ENCODE results near the gene CALY. TPM values are rescaled to one million over a fixed set of nuclear protein-coding genes. Genes with fewer than 3 reads are reported as not detected.

CALY gene
- total and polyA plus RNA-seq, 5 donors from 2014 or later, result 0.76 to 1.8 (median 1.0) TPM

DNA sequence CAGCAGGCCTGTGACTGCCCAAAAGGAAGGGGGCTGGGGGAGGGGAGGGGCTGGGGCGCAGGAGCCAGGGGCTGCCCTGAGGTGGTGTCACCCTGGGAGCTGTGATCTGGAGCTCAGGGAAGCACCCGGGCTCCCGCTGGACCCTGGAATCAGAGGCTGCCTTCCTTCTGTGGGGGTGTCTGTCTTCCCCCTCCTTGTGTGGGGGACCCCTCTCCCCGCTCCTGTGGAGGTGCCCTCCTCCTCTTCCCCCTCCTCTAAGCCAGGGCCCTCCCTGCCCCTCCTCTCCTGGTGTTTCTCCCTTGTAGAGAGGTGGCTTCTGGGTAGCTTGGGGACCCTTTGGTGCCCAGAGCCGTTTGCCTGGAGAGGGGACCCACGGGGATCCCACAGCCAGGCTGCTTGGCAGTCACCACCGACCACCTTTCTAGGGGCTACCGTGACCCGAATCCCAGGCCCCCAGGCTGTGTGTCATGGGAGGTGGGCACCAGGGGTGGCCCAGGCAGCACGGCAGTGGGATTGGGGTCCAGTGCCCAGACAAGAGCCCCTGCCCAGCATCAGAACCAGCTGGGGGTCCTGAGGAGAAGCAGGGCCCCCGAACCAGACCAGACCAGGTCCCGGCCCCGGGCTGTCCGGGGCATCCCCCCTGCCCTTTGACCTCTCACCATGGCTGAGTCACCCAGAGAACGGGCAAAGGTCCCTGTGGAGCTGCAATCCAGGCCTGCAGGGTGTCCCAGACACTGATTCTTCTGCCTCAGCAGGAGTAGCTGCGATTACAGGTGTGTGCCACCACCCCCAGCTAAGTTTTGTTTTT, 11.2 kb upstream of the CALY start:
- no peaks in the 10 kb centered on the region for H3K36me3 ChIP-seq (ENCODE audit: control insufficient read depth, insufficient read depth, low read length)
- H3K9me3 ChIP-seq (ENCODE audit: control insufficient read depth in 2 of 2, low read length in 2 of 2), result no peaks in the 10 kb centered on the region
- no peak overlapping the region for H3K4me3 ChIP-seq (ENCODE audit: low read depth, low read length)
- Mint-ChIP-seq H3K4me3 (no peak overlapping the region), H3K27me3 (peaks cover 10% of the 10 kb centered on the region), H3K9me3 (peaks cover 0 to 2% (median 0%) of the 10 kb centered on the region in 7 donors), H3K27ac (no peak overlapping the region), H3K4me1 (peaks cover 0 to 4% (median 2%) of the 10 kb centered on the region in 4 donors), H3K36me3 (no peaks in the 10 kb centered on the region)
- ATAC-seq (ENCODE audit: low read depth in 2 of 2) (no peak), DNase-seq (no peak)
- no peak overlapping the region for H3K27ac ChIP-seq (ENCODE audit: insufficient read depth, low read length, poor library complexity, severe bottlenecking)
- peaks cover 2% of the 10 kb centered on the region for H3K27me3 ChIP-seq (ENCODE audit: control insufficient read depth, insufficient read depth, low read length)
- no peaks in the 10 kb centered on the region for H3K4me1 ChIP-seq (ENCODE audit: control insufficient read depth, insufficient read depth, low read length, poor library complexity, severe bottlenecking)

GRCh38 chr10:133346413-133346812, 9.7 kb upstream of the CALY start:
- DNase-seq (no peak), ATAC-seq (ENCODE audit: low read depth in 2 of 2) (no peak)
- Mint-ChIP-seq H3K4me3 (no peak overlapping the region), H3K36me3 (no peaks in the 10 kb centered on the region), H3K4me1 (peaks cover 0 to 4% (median 2%) of the 10 kb centered on the region in 4 donors), H3K9me3 (peaks cover 0 to 2% (median 0%) of the 10 kb centered on the region in 7 donors), H3K27ac (no peak overlapping the region), H3K27me3 (peaks cover 6% of the 10 kb centered on the region)
- Histone ChIP-seq H3K27ac (ENCODE audit: insufficient read depth, low read length, poor library complexity, severe bottlenecking) (no peak overlapping the region), H3K9me3 (ENCODE audit: control insufficient read depth in 2 of 2, low read length in 2 of 2) (no peaks in the 10 kb centered on the region), H3K36me3 (ENCODE audit: control insufficient read depth, insufficient read depth, low read length) (no peaks in the 10 kb centered on the region), H3K4me3 (ENCODE audit: low read depth, low read length) (no peak overlapping the region), H3K4me1 (ENCODE audit: control insufficient read depth, insufficient read depth, low read length, poor library complexity, severe bottlenecking) (no peaks in the 10 kb centered on the region), H3K27me3 (ENCODE audit: control insufficient read depth, insufficient read depth, low read length) (peaks cover 2% of the 10 kb centered on the region)

DNA sequence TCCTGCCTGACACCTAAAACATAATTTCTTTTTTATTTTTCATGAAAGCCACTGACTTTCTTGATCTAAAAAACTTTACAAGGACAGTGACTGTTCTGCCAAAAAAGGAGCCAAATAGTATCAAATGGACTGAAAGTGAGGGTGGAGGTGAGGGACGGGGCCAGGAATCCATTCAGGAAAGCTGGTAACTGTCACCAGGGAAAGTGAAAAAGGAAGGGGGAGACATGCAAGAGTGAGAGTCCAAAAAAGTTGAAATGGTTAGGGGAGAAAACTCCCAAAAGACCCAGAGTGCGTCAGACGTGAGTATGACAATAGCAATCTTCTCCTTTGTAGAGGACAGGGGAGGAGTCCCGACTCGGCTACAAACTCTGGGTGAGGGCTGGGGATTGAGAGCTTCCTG, 7.5 kb upstream of the CALY start:
- Mint-ChIP-seq H3K36me3 (no peaks in the 10 kb centered on the region), H3K27me3 (peaks cover 10% of the 10 kb centered on the region), H3K27ac (no peak overlapping the region), H3K4me3 (no peak overlapping the region), H3K9me3 (peaks cover 0 to 2% (median 0%) of the 10 kb centered on the region in 7 donors), H3K4me1 (peaks cover 0 to 3% (median 1%) of the 10 kb centered on the region in 4 donors)
- H3K36me3 ChIP-seq (ENCODE audit: control insufficient read depth, insufficient read depth, low read length), result no peaks in the 10 kb centered on the region
- no peak for DNase-seq
- no peak overlapping the region for H3K4me3 ChIP-seq (ENCODE audit: low read depth, low read length)
- no peak for ATAC-seq (ENCODE audit: low read depth in 2 of 2)
- no peak overlapping the region for H3K27ac ChIP-seq (ENCODE audit: insufficient read depth, low read length, poor library complexity, severe bottlenecking)
- no peaks in the 10 kb centered on the region for H3K9me3 ChIP-seq (ENCODE audit: control insufficient read depth in 2 of 2, low read length in 2 of 2)
- peaks cover 2% of the 10 kb centered on the region for H3K27me3 ChIP-seq (ENCODE audit: control insufficient read depth, insufficient read depth, low read length)
- H3K4me1 ChIP-seq (ENCODE audit: control insufficient read depth, insufficient read depth, low read length, poor library complexity, severe bottlenecking), result no peaks in the 10 kb centered on the region

DNA sequence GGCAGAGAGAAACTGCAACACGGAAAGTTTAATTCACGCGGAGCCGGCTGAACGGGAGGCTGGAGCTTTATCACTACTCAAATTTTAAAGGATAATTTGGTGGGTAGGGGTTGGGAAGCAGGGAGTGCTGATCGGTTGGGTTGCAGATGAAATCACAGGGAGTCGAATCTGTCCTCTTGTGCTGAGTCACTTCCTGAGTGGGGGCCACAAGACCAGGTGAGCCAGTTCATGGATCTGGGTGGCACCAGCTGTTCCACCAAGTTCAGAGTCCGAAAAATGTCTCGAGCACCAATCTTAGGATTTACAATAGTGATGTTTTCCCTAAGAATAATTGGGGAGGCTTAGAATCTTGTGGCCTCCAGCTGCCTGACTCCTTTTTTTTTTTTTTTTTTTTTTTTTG, 6.9 kb upstream of the CALY start:
- DNase-seq (no peak), ATAC-seq (ENCODE audit: low read depth in 2 of 2) (no peak)
- Histone ChIP-seq H3K9me3 (ENCODE audit: control insufficient read depth in 2 of 2, low read length in 2 of 2) (no peaks in the 10 kb centered on the region), H3K4me3 (ENCODE audit: low read depth, low read length) (no peak overlapping the region), H3K27ac (ENCODE audit: insufficient read depth, low read length, poor library complexity, severe bottlenecking) (no peak overlapping the region), H3K36me3 (ENCODE audit: control insufficient read depth, insufficient read depth, low read length) (no peaks in the 10 kb centered on the region), H3K27me3 (ENCODE audit: control insufficient read depth, insufficient read depth, low read length) (peaks cover 2% of the 10 kb centered on the region), H3K4me1 (ENCODE audit: control insufficient read depth, insufficient read depth, low read length, poor library complexity, severe bottlenecking) (no peaks in the 10 kb centered on the region)
- Mint-ChIP-seq H3K4me3 (no peak overlapping the region), H3K4me1 (no peaks in the 10 kb centered on the region), H3K36me3 (no peaks in the 10 kb centered on the region), H3K27me3 (peaks cover 10% of the 10 kb centered on the region), H3K9me3 (peaks cover 0 to 2% (median 0%) of the 10 kb centered on the region in 7 donors), H3K27ac (no peak overlapping the region)

DNA sequence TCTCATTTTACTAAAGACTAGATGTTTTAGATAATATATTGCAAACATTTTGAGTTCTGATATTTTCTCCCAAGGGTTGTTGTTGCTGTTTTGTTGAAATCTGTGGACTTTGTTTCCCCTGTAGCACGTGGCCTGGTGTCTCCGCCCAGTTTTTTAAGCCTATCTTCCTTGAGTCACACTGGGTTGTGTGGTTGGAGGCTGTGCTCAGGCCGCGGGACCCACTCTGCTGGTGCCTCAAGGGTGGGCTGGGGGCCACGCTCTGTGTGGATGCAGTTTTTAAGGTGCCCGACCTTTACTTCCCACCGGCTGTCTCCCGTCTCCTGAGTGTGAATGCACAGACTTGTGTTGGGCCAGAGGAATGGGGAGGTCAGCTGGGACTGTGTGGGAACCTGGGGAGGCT, 6.2 kb upstream of the CALY start:
- no peak overlapping the region for H3K27ac Mint-ChIP-seq
- Histone ChIP-seq H3K4me1 (ENCODE audit: control insufficient read depth, insufficient read depth, low read length, poor library complexity, severe bottlenecking) (no peaks in the 10 kb centered on the region), H3K36me3 (ENCODE audit: control insufficient read depth, insufficient read depth, low read length) (no peaks in the 10 kb centered on the region), H3K4me3 (ENCODE audit: low read depth, low read length) (no peak overlapping the region), H3K27me3 (ENCODE audit: control insufficient read depth, insufficient read depth, low read length) (peaks cover 2% of the 10 kb centered on the region), H3K27ac (ENCODE audit: insufficient read depth, low read length, poor library complexity, severe bottlenecking) (no peak overlapping the region), H3K9me3 (ENCODE audit: control insufficient read depth in 2 of 2, low read length in 2 of 2) (no peaks in the 10 kb centered on the region)
- no peaks in the 10 kb centered on the region for H3K4me1 Mint-ChIP-seq
- H3K9me3 Mint-ChIP-seq, result peaks cover 0 to 2% (median 0%) of the 10 kb centered on the region in 7 donors
- H3K4me3 Mint-ChIP-seq, result no peak overlapping the region
- ATAC-seq (ENCODE audit: low read depth in 2 of 2) (no peak), DNase-seq (no peak)
- H3K36me3 Mint-ChIP-seq, result no peaks in the 10 kb centered on the region
- peaks cover 10% of the 10 kb centered on the region for H3K27me3 Mint-ChIP-seq

GRCh38 chr10:133341983-133342382, 5.3 kb upstream of the CALY start:
- Mint-ChIP-seq H3K9me3 (peaks cover 0 to 2% (median 0%) of the 10 kb centered on the region in 7 donors), H3K4me1 (no peaks in the 10 kb centered on the region), H3K27ac (no peak overlapping the region), H3K27me3 (peaks cover 10% of the 10 kb centered on the region), H3K4me3 (peak overlapping the region in 1 of 4 donors; percentile 3), H3K36me3 (no peaks in the 10 kb centered on the region)
- Histone ChIP-seq H3K27me3 (ENCODE audit: control insufficient read depth, insufficient read depth, low read length) (peaks cover 2% of the 10 kb centered on the region), H3K4me3 (ENCODE audit: low read depth, low read length) (no peak overlapping the region), H3K4me1 (ENCODE audit: control insufficient read depth, insufficient read depth, low read length, poor library complexity, severe bottlenecking) (peaks cover 8% of the 10 kb centered on the region), H3K27ac (ENCODE audit: insufficient read depth, low read length, poor library complexity, severe bottlenecking) (no peak overlapping the region), H3K36me3 (ENCODE audit: control insufficient read depth, insufficient read depth, low read length) (no peaks in the 10 kb centered on the region), H3K9me3 (ENCODE audit: control insufficient read depth in 2 of 2, low read length in 2 of 2) (no peaks in the 10 kb centered on the region)
- ATAC-seq (ENCODE audit: low read depth in 2 of 2), result no peak
- DNase-seq, result no peak

DNA sequence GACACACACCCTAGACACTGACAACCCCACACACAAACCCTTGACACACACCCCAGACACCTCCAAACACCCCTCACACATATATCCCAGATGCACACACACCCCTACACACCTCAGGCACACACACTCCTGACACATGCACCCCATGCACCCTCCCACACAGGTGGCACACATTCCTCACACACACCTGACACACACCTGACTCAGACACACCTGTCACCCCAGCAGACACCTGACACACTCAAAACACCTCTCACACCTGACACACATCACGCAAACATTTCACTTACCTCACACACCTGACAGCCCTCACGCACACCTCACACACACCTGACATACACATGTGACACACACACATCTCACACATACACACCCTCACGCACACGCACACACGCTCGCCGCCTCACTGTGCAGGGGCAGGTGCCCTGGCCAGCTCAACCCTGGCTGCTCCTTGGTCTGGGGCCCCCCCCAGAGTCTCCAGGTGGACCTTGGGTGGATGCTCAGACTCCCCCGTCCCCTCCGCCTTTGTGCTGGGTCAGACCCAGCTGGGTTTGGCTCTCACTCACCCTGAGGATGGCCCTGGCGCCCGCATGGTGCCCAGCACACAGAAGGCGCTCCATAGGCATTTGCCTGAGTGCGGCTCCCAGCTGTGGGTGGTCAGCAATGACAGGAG, 3.1 kb upstream of the CALY start:
- peaks cover 4% of the 10 kb centered on the region for H3K27me3 Mint-ChIP-seq
- H3K4me3 ChIP-seq (ENCODE audit: low read depth, low read length), result no peak overlapping the region
- H3K36me3 ChIP-seq (ENCODE audit: control insufficient read depth, insufficient read depth, low read length), result no peaks in the 10 kb centered on the region
- no peak overlapping the region for H3K27ac Mint-ChIP-seq
- H3K4me3 Mint-ChIP-seq, result no peak overlapping the region
- H3K9me3 Mint-ChIP-seq, result peaks cover 0 to 2% (median 0%) of the 10 kb centered on the region in 7 donors
- DNase-seq, result no peak
- H3K4me1 Mint-ChIP-seq, result peaks cover 0 to under 1% (median 0%) of the 10 kb centered on the region in 4 donors
- peaks cover 2% of the 10 kb centered on the region for H3K27me3 ChIP-seq (ENCODE audit: control insufficient read depth, insufficient read depth, low read length)
- H3K9me3 ChIP-seq (ENCODE audit: control insufficient read depth in 2 of 2, low read length in 2 of 2), result no peaks in the 10 kb centered on the region
- no peak overlapping the region for H3K27ac ChIP-seq (ENCODE audit: insufficient read depth, low read length, poor library complexity, severe bottlenecking)
- no peak for ATAC-seq (ENCODE audit: low read depth in 2 of 2)
- peaks cover 29% of the 10 kb centered on the region for H3K4me1 ChIP-seq (ENCODE audit: control insufficient read depth, insufficient read depth, low read length, poor library complexity, severe bottlenecking)
- H3K36me3 Mint-ChIP-seq, result no peaks in the 10 kb centered on the region
